Anterior cingulate cortex (tissue), 58 donors: ENCODE measurements around the gene ARHGEF19.
A peak's percentile ranks its signal among the peaks of the same experiment; 100 is the strongest.

ENCODE experiments used
- DNase-seq, 58 donors: peaks; one replicate each; lab custom pipeline; 2025; lab: John Stamatoyannopoulos, UW

ARHGEF19 gene

DNA sequence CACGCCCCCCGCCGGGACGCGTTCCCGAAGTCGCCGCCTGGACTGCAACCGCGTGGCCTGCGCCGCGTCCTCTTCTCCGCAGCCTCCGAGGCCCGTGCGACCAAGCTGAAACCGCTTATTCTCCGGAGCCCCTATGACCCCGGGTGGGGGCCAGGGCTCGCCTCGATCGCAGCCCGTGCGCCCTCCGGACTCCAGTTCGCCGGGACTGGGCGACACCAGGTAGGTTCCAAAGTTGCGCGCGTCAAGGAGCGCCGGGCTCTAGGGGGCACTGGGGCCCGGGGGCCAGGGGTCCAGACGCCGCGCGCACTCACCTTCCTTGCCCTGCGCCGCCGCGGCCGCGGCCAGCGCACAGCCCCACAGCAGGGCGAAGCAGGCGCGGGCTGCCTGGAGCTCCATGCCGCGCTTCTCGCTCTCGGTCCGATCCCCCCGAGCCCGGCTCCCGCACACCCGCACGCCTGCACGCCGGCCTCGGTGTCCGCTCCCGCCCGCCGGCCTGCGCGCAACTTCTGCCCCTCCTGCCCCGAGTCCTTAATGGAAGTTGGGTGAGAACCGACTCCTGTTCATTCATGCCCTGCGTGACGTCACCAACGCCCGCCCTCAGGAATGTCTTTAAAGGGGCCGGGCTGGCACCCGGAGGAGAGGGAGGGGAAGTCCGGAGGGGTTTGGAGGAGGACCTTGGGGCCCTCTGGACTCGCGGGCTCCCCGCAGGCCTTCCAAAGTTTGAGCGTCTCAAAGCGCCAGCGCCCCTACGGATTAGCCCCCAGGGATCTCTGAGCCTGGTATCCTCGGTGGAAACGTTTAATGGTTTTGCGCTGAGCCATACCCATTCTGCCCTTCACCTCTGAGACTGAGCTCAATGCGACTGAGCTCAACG, 56.7 kb downstream of the ARHGEF19 start, which contains the start of gene EPHA2:
TSS of gene EPHA2 (minus strand) at position 533 of the 874 bp plus-strand sequence. CDS start at position 396, 137 bp downstream.
- peak in 52 of 58 donors; percentile 7 to 81 (median 50) for DNase-seq

DNA sequence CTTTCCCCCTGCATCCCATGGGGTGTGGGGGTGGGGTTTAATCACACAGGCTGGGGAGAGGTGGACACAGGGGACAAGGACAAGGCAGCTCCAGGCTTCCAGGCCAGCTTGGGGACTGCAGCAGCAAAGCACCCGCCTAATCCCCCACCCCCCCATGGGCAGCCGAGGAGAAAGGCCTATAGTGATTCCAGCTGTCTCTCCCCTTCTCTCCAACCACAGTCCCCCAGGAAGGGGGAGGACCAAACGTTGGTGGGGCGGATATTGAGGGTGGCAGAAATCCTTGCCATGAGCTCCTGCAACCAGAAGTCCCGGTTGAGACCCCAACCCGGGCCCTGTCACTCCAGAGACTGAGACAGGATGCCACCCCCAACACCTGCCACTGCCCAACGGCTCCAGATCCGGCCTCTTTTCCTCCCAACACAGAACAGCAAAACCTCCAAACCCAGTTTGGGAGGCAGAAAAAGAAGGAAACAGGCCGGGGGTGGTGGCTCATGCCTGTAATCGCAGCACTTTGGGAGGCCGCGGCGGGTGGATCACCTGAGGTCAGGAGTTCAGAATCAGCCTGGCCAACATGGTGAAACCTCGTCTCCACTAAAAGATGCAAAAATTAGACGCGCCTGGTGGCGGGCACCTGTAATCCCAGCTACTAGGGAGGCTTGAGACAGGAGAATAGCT, 58.3 kb downstream of the ARHGEF19 start:
- no peak for DNase-seq

DNA sequence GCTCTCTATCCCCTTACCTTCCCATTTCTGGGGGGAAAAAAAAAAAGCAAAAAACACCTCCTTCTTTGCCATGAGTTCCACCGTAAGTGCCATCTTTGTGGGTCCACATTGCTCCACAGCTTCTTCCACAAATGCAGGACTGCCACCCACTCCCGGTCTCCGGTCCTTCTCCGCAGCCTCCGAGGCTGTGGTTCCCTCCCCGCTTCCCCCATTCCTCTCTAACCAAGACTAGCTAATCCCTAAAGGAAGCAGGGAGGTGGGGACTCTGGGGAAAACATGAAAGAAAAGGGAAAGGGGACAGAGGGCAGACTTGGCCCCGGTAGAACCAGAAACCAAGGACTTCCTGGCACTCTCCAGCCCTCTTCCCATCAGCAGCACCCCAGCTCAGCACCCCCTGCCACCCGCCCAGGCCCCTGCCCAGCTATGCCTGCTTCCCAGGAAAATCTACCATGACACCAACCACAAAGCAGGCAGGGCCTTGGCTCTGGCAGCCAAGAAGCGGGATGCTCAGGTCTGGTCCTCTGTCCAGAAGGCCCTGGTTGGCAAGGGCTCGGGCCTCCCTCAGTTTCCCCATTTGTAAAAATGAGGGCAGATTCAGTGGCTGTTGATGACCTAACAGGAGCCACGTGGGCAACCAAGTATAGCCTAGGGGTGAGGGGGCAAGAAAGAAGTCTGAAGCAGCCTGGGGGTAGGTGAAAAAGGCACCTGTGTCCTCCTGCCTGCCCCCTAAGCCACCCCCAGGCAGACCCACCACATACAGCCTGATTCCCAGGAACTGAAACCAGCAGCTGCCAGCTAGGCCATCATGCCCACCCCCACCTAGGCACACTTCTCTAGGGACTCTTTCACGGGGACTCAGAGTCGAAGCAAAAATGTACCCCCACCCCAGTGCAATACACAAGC, 59.1 kb downstream of the ARHGEF19 start:
- no peak for DNase-seq

DNA sequence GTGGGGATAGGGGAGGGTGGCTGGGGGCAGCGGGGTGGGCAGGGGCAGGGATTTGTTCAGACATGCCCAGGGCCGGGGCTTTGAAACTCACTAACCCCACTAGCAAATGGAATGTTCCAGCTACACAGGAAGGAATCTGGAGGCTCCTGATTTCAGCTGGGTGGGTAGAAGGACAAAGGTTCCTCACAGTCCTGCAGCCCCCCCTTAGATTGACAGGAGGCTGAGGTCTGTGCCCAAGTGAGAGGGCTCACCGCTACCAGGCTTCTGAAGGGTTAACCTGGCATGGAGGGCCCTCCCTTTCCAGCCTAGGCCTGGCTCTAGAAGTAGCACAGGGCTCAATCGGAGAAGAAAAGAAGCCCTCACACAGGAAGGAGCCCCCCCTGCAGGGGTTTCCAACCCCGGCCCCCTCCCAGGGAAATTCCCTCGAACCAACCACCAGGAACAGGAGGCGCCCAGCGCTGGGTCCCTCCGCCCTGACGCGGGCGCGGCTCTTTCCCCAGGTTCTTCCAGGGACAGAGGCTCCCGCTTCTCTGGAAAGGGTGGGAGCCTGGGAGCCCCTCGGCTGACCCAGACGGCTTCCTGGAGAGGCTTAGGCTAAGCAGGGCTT, 59.9 kb downstream of the ARHGEF19 start:
- DNase-seq: no peak

DNA sequence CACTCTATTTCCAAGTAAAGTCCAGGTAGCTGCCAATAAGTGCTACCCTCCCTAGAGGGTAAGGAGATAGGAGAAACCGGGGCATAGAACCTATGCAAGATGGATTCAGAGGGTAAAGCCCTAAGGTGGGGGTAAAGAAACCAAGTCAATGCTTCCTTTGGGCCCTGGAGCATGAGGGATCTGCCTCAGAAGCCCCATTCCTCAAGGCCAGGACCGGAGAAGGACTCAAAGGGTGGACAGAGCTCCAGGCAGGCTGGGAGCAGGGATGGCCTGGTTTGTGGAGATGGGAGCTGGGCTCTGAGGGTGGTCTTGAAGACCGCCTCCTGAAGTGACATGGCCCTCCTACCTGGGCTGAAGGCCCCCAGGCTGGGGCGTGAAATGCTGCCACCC, 60.5 kb downstream of the ARHGEF19 start:
- DNase-seq: no peak

DNA sequence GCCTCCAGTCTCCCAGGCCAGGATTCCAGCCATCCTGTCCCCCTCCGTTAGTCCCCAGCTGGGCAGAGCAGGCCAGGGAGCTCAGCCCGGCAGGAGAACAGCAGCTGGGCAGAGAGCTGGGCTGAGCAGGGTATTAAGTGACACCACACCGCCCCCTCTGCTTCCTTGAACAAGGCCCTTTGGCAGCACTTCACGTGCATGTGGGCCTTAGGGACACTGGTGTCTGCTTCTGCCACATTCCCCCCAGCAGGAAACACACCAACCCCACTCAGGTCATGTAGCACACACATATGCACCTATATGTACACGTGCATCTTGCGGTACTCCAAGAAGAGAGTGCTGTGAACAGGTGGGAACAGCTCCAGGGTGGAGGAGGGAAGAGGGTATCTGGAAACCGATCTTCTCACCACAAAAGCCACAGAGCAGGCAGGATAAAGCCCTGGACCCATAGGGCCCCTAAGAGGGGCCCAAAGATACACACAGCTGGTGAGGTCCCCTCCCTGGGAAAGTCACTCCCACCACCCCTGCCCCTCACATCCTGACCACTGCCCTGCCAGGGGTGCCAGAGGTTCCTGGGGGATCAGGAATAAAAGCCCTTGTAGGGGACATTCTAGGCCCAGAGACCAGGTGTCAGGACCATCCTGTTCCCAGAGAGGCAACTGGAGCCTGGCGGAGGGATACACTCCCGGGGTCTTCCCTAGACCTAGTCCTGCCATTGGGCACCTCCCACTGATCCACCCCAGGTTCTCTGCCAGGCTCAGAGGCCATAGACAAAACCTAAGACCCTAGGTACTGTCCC, 61.1 kb downstream of the ARHGEF19 start:
- DNase-seq: no peak

DNA sequence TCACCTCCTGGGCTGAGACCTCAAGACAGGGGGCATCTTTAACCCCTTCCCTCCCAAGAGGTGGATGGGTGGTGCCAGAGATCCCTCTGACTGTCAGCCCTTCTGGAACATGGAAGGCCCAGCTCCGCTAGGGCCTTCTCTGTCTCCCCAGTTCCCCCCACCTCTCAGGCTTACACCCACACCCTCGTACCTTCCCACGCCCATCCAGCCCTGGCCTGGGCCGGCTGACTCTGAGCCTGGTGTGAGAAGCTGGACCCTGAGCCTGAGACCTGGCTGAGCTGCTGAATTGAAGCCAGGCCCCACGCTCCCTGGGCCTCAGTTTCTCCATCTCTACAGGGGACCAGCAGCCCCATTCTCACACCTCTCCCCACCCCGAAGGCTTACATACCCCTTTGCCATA, 61.9 kb downstream of the ARHGEF19 start:
- DNase-seq: no peak

DNA sequence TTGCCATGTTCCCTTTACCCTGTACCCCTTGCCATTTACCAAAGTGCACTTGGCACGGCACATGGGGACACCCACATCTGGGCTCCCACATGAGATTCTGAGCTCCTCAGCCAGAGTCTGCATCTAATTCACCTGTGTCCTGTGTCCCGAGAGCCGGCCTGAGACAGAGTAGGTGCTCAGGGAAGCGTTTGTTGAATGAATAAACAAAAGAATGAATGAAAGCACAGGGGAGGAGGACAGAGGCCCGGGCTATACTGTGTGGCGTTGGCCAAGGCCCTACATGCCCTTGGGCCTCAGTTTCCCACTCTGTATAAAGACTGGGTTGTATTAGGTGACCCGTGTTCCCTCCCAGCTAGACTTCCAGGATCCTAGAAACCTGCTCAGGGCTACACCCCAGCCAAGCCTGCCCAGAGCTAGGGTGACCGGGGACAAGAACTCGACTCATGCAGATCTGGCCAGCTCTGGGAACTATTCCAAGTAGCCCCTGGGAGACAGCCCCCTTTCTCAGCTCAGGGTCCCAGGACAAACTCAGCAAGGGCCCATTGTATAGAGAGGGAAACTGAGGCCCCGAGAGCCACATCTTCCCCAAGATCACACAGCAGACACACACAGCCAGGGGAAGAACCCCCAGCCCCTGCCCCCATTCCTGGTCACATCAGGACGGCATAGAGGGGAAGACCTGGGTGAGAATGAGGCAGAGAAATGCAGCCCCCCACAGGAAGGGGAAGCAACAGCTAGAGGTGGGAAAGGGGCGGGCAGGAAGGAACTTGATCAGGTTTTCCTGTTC, 62.6 kb downstream of the ARHGEF19 start:
- DNase-seq: no peak

DNA sequence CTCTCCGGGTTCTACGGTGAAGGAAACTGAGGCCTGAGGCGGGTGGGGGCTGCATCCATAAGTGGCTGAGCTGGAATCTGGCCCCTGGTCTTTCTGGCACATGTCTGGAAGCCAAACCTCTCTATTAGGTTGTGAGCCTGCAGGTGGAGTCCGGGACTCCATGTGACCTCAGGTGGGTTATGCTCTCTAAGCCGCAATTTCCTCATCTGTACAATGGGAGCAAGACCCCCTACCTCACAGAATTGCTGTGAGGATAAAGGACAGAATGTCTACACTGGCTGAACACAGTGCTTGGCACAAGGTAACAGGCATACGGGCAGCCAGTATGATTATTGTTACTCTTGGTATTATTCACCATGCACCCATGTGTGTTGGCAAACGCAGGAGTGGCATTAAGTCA, 63.3 kb downstream of the ARHGEF19 start:
- no peak for DNase-seq

DNA sequence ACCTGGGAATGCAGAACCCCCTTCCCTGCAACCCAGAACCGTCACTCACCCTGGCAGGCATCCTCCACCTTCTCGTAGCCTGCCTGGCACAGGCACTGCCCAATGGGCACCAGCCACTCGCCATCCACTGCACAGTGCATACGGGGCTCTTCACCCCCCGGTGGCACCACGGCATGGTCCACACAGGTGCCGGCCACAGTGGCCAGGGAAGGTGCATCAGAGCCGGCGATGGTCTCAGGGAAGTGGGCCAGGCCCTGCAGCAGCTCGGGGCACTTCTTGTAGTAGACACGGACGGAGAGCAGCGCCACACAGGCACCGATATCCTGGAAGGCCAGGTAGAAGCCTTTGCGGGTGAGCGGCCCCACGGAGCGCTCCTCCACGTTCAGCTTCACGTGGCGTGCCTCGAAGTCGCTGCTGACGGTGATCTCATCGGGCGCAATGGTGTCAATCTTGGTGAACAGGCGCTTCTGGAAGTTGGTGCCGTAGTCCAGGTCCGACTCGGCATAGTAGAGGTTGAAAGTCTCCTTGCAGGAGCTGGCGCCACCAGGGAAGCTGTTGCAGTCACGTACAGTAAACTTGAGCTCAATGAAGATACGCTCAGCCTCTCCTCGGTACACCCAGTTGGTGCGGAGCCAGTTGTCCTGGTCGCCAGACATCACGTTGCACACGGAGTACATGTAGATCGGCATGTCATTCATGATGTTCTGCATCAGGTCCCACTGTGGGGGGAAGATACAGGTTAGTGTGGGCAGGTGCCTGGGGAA, 63.9 kb downstream of the ARHGEF19 start:
- DNase-seq: no peak
